Trophoblast cell (in vitro differentiated cells and primary cell): ENCODE measurements around the gene LITAF.
A peak's percentile ranks its signal among the peaks of the same experiment; 100 is the strongest.

ENCODE experiments used
- DNase-seq, 2 donors: peaks; one replicate each; pipeline ENCODE4 v3.0.0-alpha.2; 2016
- H2AFZ ChIP-seq: 2 replicates; pipeline ENCODE4 v1.6.1; 2013; ENCODE audit warnings: low read length, moderate library complexity, mild to moderate bottlenecking; ENCODE audit not compliant: insufficient read depth, poor library complexity
- H2AK5ac ChIP-seq: 2 replicates; pipeline ENCODE4 v1.6.1; 2013; ENCODE audit warnings: mild to moderate bottlenecking, low read length
- H2BK120ac ChIP-seq: 2 replicates; pipeline ENCODE4 v1.6.1; 2013; ENCODE audit warnings: low read length, mild to moderate bottlenecking, moderate library complexity; ENCODE audit not compliant: insufficient read depth, poor library complexity
- H2BK12ac ChIP-seq: 2 replicates; pipeline ENCODE4 v1.6.1; 2013; ENCODE audit warnings: mild to moderate bottlenecking, low read length, moderate library complexity
- H2BK5ac ChIP-seq: 2 replicates; pipeline ENCODE4 v1.6.1; 2013; ENCODE audit warnings: low read length, low read depth, moderate library complexity, mild to moderate bottlenecking; ENCODE audit not compliant: poor library complexity
- H3K14ac ChIP-seq: 2 replicates; pipeline ENCODE4 v1.6.1; 2013; ENCODE audit warnings: mild to moderate bottlenecking, low read length
- H3K18ac ChIP-seq: 2 replicates; pipeline ENCODE4 v1.6.1; 2013; ENCODE audit warnings: mild to moderate bottlenecking, low read length
- H3K23ac ChIP-seq: 2 replicates; pipeline ENCODE4 v1.6.1; 2013; ENCODE audit warnings: low read length
- H3K27ac ChIP-seq: 2 replicates; pipeline ENCODE4 v1.5.1; 2013; ENCODE audit warnings: low read depth, mild to moderate bottlenecking, inconsistent platforms, low read length, moderate library complexity
- H3K27me3 ChIP-seq: 2 replicates; pipeline ENCODE4 v1.6.1; 2013; ENCODE audit warnings: inconsistent platforms, mild to moderate bottlenecking, low read length, moderate library complexity; ENCODE audit not compliant: insufficient read depth
- H3K36me3 ChIP-seq, 2 experiments: 1 replicate in 1 of 2; 2 replicates in 1 of 2; pipeline ENCODE4 v1.6.1; 2013; ENCODE audit warnings: low read length in 2 of 2, mild to moderate bottlenecking in 2 of 2, moderate library complexity in 1 of 2; ENCODE audit not compliant: insufficient read depth in 2 of 2, control insufficient read depth in 1 of 2
- H3K4ac ChIP-seq: 2 replicates; pipeline ENCODE4 v1.6.1; 2013; ENCODE audit warnings: low read depth, mild to moderate bottlenecking, low read length, moderate library complexity
- H3K4me1 ChIP-seq, 2 experiments: 1 replicate in 1 of 2; 2 replicates in 1 of 2; pipeline ENCODE4 v1.6.1; 2013; ENCODE audit warnings: low read length in 2 of 2, mild to moderate bottlenecking in 2 of 2, moderate library complexity in 1 of 2; ENCODE audit not compliant: insufficient read depth in 2 of 2, control insufficient read depth in 1 of 2
- H3K4me2 ChIP-seq: 2 replicates; pipeline ENCODE4 v1.6.1; 2013; ENCODE audit warnings: inconsistent platforms, mild to moderate bottlenecking, low read length, moderate library complexity
- H3K4me3 ChIP-seq: 2 replicates; pipeline ENCODE4 v1.5.1; 2013; ENCODE audit warnings: mild to moderate bottlenecking, low read depth, low read length, inconsistent platforms
- H3K79me1 ChIP-seq: one replicate; pipeline ENCODE4 v1.6.1; 2013; ENCODE audit warnings: low read length
- H3K79me2 ChIP-seq: 2 replicates; pipeline ENCODE4 v1.6.1; 2013; ENCODE audit warnings: low read length, mild to moderate bottlenecking; ENCODE audit not compliant: control insufficient read depth, insufficient read depth, poor library complexity
- H3K9ac ChIP-seq: 2 replicates; pipeline ENCODE4 v1.6.1; 2013; ENCODE audit warnings: mild to moderate bottlenecking, low read length
- H3K9me3 ChIP-seq: 2 replicates; pipeline ENCODE4 v1.6.1; 2013; ENCODE audit warnings: low read depth, mild to moderate bottlenecking, control low read depth, inconsistent platforms, low read length; ENCODE audit not compliant: insufficient read depth
- H4K12ac ChIP-seq: 2 replicates; pipeline ENCODE4 v1.6.1; 2013; ENCODE audit warnings: low read depth, mild to moderate bottlenecking, low read length, moderate library complexity
- H4K8ac ChIP-seq: 2 replicates; pipeline ENCODE4 v1.6.1; 2013; ENCODE audit warnings: low read depth, mild to moderate bottlenecking, low read length, moderate library complexity
- H4K91ac ChIP-seq: one replicate; pipeline ENCODE4 v1.6.1; 2013; ENCODE audit warnings: low read depth, mild to moderate bottlenecking, low read length, moderate library complexity
- WGBS: extraction: QIAGEN DNeasy Blood & Tissue Kit; methylation state at CpG from one replicate; pipeline ENCODE4 v1.1.7; 2013; ENCODE audit warnings: missing lambda C conversion rate; ENCODE audit not compliant: insufficient read length, insufficient coverage; ENCODE audit errors: extremely low coverage; 5-methylcytosine and 5-hydroxymethylcytosine counted together

Gene LITAF

GRCh38 chr16:11575223-11575589 lies 11.5 kb downstream of the LITAF start:
- no peak overlapping the region for H3K4me3 ChIP-seq
- no peak overlapping the region for H3K4me2 ChIP-seq
- no peak overlapping the region for H4K8ac ChIP-seq
- peak overlapping the region; percentile 81 for H3K18ac ChIP-seq
- no peak overlapping the region for H2AK5ac ChIP-seq
- no peak for DNase-seq
- no peaks in the 10 kb centered on the region for H3K27me3 ChIP-seq
- H3K4me1 ChIP-seq, result peaks cover 0 to 6% of the 10 kb centered on the region in 2 experiments
- no peaks in the 10 kb centered on the region for H3K36me3 ChIP-seq
- no peak overlapping the region for H4K91ac ChIP-seq
- WGBS, result no CpG with 5 or more reads among the region's 7 CpGs
- peaks cover 13% of the 10 kb centered on the region for H3K79me2 ChIP-seq
- H3K14ac ChIP-seq, result no peak overlapping the region
- H2BK120ac ChIP-seq, result no peak overlapping the region
- no peak overlapping the region for H2BK12ac ChIP-seq
- H3K23ac ChIP-seq, result no peak overlapping the region
- H4K12ac ChIP-seq, result no peak overlapping the region
- H2AFZ ChIP-seq, result no peak overlapping the region
- peak overlapping the region; percentile 63 for H3K4ac ChIP-seq
- no peak overlapping the region for H3K27ac ChIP-seq
- no peak overlapping the region for H2BK5ac ChIP-seq
- H3K9me3 ChIP-seq, result no peaks in the 10 kb centered on the region
- no peaks in the 10 kb centered on the region for H3K79me1 ChIP-seq
- no peak overlapping the region for H3K9ac ChIP-seq

- Histone ChIP-seq H2BK12ac (no peak overlapping the region), H3K18ac (no peak overlapping the region), H4K12ac (no peak overlapping the region), H3K14ac (no peak overlapping the region), H3K9me3 (no peaks in the 10 kb centered on the region), H3K4me3 (peak overlapping the region; percentile 3), H3K4ac (peak overlapping the region; percentile 43), H3K27me3 (no peaks in the 10 kb centered on the region), H3K27ac (no peak overlapping the region), H3K79me2 (peaks cover 14% of the 10 kb centered on the region), H4K91ac (no peak overlapping the region), H2AK5ac (no peak overlapping the region), H3K4me1 (peaks cover 2 to 6% of the 10 kb centered on the region in 2 experiments), H3K23ac (no peak overlapping the region), H2BK120ac (no peak overlapping the region), H2AFZ (no peak overlapping the region), H3K36me3 (no peaks in the 10 kb centered on the region), H4K8ac (no peak overlapping the region), H3K9ac (no peak overlapping the region), H3K4me2 (no peak overlapping the region), H3K79me1 (no peaks in the 10 kb centered on the region), H2BK5ac (no peak overlapping the region)
- no CpG with 5 or more reads among the region's 17 CpGs for WGBS
- no peak for DNase-seq
Measured at GRCh38 chr16:11572301-11572995, 14.3 kb downstream of the LITAF start.

- Histone ChIP-seq H2AK5ac (no peak overlapping the region), H3K9ac (no peak overlapping the region), H3K9me3 (no peaks in the 10 kb centered on the region), H3K27ac (no peak overlapping the region), H4K12ac (no peak overlapping the region), H3K36me3 (no peaks in the 10 kb centered on the region), H3K23ac (no peak overlapping the region), H3K18ac (peak overlapping the region; percentile 75), H3K79me2 (peaks cover 14% of the 10 kb centered on the region), H3K27me3 (no peaks in the 10 kb centered on the region), H3K4me1 (peaks cover 1 to 2% of the 10 kb centered on the region in 2 experiments), H3K4me3 (no peak overlapping the region), H3K79me1 (no peaks in the 10 kb centered on the region), H4K8ac (no peak overlapping the region), H2AFZ (no peak overlapping the region), H3K4ac (peak overlapping the region; percentile 29), H2BK120ac (no peak overlapping the region), H2BK12ac (no peak overlapping the region), H3K4me2 (no peak overlapping the region), H4K91ac (no peak overlapping the region), H3K14ac (no peak overlapping the region), H2BK5ac (no peak overlapping the region)
- DNase-seq, result no peak
- no CpG with 5 or more reads among the region's 4 CpGs for WGBS
Measured at GRCh38 chr16:11571549-11571948, 15.2 kb downstream of the LITAF start.

GRCh38 chr16:11570806-11571205 lies 15.9 kb downstream of the LITAF start:
- H3K4me1 ChIP-seq, result peaks cover 0 to 2% of the 10 kb centered on the region in 2 experiments
- H2AK5ac ChIP-seq, result no peak overlapping the region
- H2AFZ ChIP-seq, result no peak overlapping the region
- H3K4me3 ChIP-seq, result no peak overlapping the region
- H4K8ac ChIP-seq, result no peak overlapping the region
- H3K79me2 ChIP-seq, result peaks cover 14% of the 10 kb centered on the region
- peaks cover 0 to under 1% of the 10 kb centered on the region in 2 experiments for H3K36me3 ChIP-seq
- WGBS, result no CpG with 5 or more reads among the region's 5 CpGs
- no peak overlapping the region for H3K4me2 ChIP-seq
- H3K79me1 ChIP-seq, result no peaks in the 10 kb centered on the region
- no peak overlapping the region for H2BK12ac ChIP-seq
- no peak overlapping the region for H3K9ac ChIP-seq
- no peaks in the 10 kb centered on the region for H3K27me3 ChIP-seq
- peak overlapping the region; percentile 21 for H3K4ac ChIP-seq
- no peak overlapping the region for H4K91ac ChIP-seq
- no peak overlapping the region for H2BK5ac ChIP-seq
- no peak overlapping the region for H3K14ac ChIP-seq
- H4K12ac ChIP-seq, result no peak overlapping the region
- no peak overlapping the region for H3K27ac ChIP-seq
- DNase-seq, result no peak
- H3K23ac ChIP-seq, result no peak overlapping the region
- no peak overlapping the region for H3K18ac ChIP-seq
- H2BK120ac ChIP-seq, result no peak overlapping the region
- no peaks in the 10 kb centered on the region for H3K9me3 ChIP-seq
